Uterus (tissue), 4 donors: ENCODE data around the gene HUS1B. TPM values are rescaled to one million over a fixed set of nuclear protein-coding genes. Genes with fewer than 3 reads are reported as not detected.

Experiments
- DNase-seq, 2 donors: peaks; one replicate each; pipeline ENCODE4 v3.0.0-alpha.2; 2019 to 2020
- H3K27ac ChIP-seq, 2 donors: fragments of 200-600 bp; sonication (generic); 1 replicate in 1 of 2; 2 replicates in 1 of 2; pipeline ENCODE4 v1.5.1; 2016 to 2018
- H3K27me3 ChIP-seq, 2 donors: fragments of 200-600 bp; sonication (generic); one replicate each; pipeline ENCODE4 v1.5.1; 2018 to 2019; ENCODE audit warnings: control low read depth in 1 of 2
- H3K36me3 ChIP-seq, 2 donors: fragments of 200-600 bp; sonication (generic); one replicate each; pipeline ENCODE4 v1.5.1; 2019; ENCODE audit warnings: control low read depth in 1 of 2
- H3K4me1 ChIP-seq, 2 donors: fragments of 200-600 bp; sonication (generic); one replicate each; pipeline ENCODE4 v1.5.1; 2018 to 2019; ENCODE audit warnings: control low read depth in 1 of 2
- H3K4me3 ChIP-seq, 2 donors: fragments of 200-600 bp; sonication (generic); 1 replicate in 1 of 2; 2 replicates in 1 of 2; pipeline ENCODE4 v1.5.1; 2018 to 2019; ENCODE audit warnings: mild to moderate bottlenecking in 1 of 2
- H3K9me3 ChIP-seq, 2 donors: fragments of 200-600 bp; sonication (generic); one replicate each; pipeline ENCODE4 v1.5.1; 2019; ENCODE audit warnings: control low read depth in 1 of 2
- POLR2A ChIP-seq, 2 donors: fragments of 450-650 bp; IDR thresholded peaks; one replicate each; pipeline ENCODE4 v1.6.1; 2016; ENCODE audit warnings: antibody characterized with exemption in 2 of 2, mild to moderate bottlenecking in 1 of 2, moderate library complexity in 1 of 2
- intact Hi-C: fragments of 100-400 bp; cut with DNase I; formaldehyde crosslinking; loops from one replicate; pipeline ENCODE4 v1.15.1; 2023; ENCODE audit warnings: low total_unique reads
- total RNA-seq, 4 donors: library from RNA; depleted of rRNA in 3 of 4; stranded (reverse); fragments of >200 nt in 3 of 4; gene quantifications; one replicate each; pipeline versions ENCODE4 v1.1.0 to v1.2.4, GENCODE V29; 2014 to 2023
- TF ChIP-seq, protein P1 (sequence below), 4 experiments: fragments of 200-600 bp in 2 of 4; fragments of 450-650 bp in 2 of 4; sonication (generic) in 2 of 4; IDR thresholded peaks; one replicate each; pipeline ENCODE4 v1.5.1; 2016 to 2019; ENCODE audit warnings: antibody characterized with exemption in 4 of 4, mild to moderate bottlenecking in 2 of 4, moderate library complexity in 1 of 4
- donor health status: DM: yes; HTN: yes; CAD: no.

The HUS1B gene
- total RNA-seq, 4 donors from 2014 or later: 1.5 to 2.8 (median 2.8) TPM; not detected in 1

DNA sequence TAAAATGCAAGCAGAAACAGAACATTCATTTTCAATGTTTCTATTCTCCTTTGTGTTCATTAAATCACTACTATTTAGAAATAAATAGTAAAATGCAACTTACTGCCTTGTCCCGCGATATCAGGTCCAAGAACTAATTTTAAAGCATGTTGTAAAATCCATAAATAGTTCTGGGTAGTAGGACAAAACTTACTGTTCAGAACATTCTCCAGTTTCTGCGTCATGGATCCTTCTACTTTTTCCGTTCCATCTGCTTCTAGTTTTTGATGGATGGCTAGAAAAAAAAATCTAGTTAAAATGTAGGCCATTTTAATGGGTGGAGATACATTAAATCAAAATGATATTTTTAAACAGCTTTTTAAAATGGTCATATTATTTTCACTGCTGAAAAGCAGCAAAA lies 47.0 kb downstream of the HUS1B start:
- H3K27me3 ChIP-seq: no peaks in the 10 kb centered on the region
- intact Hi-C loops: no loop called here
- H3K9me3 ChIP-seq: no peaks in the 10 kb centered on the region
- no peak overlapping the region for H3K27ac ChIP-seq
- no peak for TF ChIP-seq POLR2A (IDR thresholded peaks at IDR 0.05)
- TF ChIP-seq, protein P1, sequence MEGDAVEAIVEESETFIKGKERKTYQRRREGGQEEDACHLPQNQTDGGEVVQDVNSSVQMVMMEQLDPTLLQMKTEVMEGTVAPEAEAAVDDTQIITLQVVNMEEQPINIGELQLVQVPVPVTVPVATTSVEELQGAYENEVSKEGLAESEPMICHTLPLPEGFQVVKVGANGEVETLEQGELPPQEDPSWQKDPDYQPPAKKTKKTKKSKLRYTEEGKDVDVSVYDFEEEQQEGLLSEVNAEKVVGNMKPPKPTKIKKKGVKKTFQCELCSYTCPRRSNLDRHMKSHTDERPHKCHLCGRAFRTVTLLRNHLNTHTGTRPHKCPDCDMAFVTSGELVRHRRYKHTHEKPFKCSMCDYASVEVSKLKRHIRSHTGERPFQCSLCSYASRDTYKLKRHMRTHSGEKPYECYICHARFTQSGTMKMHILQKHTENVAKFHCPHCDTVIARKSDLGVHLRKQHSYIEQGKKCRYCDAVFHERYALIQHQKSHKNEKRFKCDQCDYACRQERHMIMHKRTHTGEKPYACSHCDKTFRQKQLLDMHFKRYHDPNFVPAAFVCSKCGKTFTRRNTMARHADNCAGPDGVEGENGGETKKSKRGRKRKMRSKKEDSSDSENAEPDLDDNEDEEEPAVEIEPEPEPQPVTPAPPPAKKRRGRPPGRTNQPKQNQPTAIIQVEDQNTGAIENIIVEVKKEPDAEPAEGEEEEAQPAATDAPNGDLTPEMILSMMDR (IDR thresholded peaks at IDR 0.05): no peak
- no peak for DNase-seq
- no peaks in the 10 kb centered on the region for H3K36me3 ChIP-seq
- no peak overlapping the region for H3K4me3 ChIP-seq
- no peaks in the 10 kb centered on the region for H3K4me1 ChIP-seq

DNA sequence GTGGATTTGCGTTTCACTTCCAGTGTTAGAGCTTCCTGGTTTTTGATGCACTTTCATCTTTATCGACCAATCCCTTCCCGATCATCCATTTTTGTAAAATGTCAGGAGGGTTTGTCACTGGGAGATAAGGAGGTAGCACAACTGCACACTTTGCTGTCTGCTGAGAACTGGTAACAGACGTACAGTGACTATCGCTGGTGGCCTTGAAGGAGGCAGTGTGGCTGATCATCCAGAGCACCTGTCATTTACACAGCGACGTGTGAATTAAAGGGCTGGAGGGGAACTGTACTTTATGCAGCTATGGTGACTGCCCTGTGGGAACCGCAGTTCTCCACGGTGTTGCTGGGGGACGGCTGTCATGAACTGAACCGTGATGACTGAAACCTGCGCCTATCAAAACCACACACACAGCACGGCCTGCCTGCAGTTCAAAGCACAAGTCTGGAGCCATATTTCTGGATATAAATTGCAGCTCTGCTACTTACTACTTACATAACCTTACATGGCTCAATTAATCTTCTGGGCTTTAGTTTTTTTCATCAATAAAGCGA lies 50.0 kb downstream of the HUS1B start:
- no peaks in the 10 kb centered on the region for H3K27me3 ChIP-seq
- DNase-seq: no peak
- intact Hi-C loops: no loop called here
- H3K36me3 ChIP-seq: no peaks in the 10 kb centered on the region
- no peak overlapping the region for H3K4me3 ChIP-seq
- H3K9me3 ChIP-seq: no peaks in the 10 kb centered on the region
- H3K4me1 ChIP-seq: no peaks in the 10 kb centered on the region
- H3K27ac ChIP-seq: no peak overlapping the region
- TF ChIP-seq, protein P1 (IDR thresholded peaks at IDR 0.05): no peak
- no peak for TF ChIP-seq POLR2A (IDR thresholded peaks at IDR 0.05)

Other genes with a start within 250 kb of the HUS1B start
- gene EXOC2, start 36.0 kb upstream of the HUS1B start, total RNA-seq: 10 to 100 TPM; 12.3 to 27.0 (median 22.9) TPM